Type B pancreatic cell (in vitro differentiated cells): ENCODE measurements around the gene SLC4A7. TPM values are rescaled to one million over a fixed set of nuclear protein-coding genes. Genes with fewer than 3 reads are reported as not detected.
"Not testable (repeated sequence)": the region's sequence is repeated elsewhere in the genome, so short reads cannot be mapped to it uniquely, and the experiment has no call there.

Experiments used
- DNase-seq: peaks from one replicate; pipeline ENCODE4 v3.0.0; 2021; ENCODE audit warnings: mixed read lengths; ENCODE audit not compliant: unreplicated experiment; ENCODE audit errors: extremely low spot score
- H3K27ac Mint-ChIP-seq: 2 replicates; pipeline ENCODE4 v1.8.0; 2021; ENCODE audit warnings: mild to moderate bottlenecking, mixed read lengths
- H3K27me3 Mint-ChIP-seq: 2 replicates; pipeline ENCODE4 v1.8.0; 2021; ENCODE audit warnings: mixed read lengths
- H3K36me3 Mint-ChIP-seq: 2 replicates; pipeline ENCODE4 v1.8.0; 2021; ENCODE audit warnings: mixed read lengths
- H3K4me1 Mint-ChIP-seq: one replicate; pipeline ENCODE4 v1.8.0; 2021; ENCODE audit warnings: mixed read lengths; ENCODE audit not compliant: unreplicated experiment
- H3K4me3 Mint-ChIP-seq: 2 replicates; pipeline ENCODE4 v1.8.0; 2021; ENCODE audit warnings: mild to moderate bottlenecking, mixed read lengths
- H3K9me3 Mint-ChIP-seq: 2 replicates; pipeline ENCODE4 v1.8.0; 2021; ENCODE audit warnings: mixed read lengths
- total RNA-seq: library from RNA; stranded (reverse); gene quantifications from 2 replicates; pipeline ENCODE4 v1.2.1, GENCODE V29; 2021; ENCODE audit warnings: low replicate concordance
- TF ChIP-seq, protein P1 (sequence below): fragments of 200-600 bp; sonication (generic); conservative IDR thresholded peaks from 2 replicates; pipeline ENCODE4 v1.5.0; 2021; ENCODE audit warnings: antibody characterized with exemption, mild to moderate bottlenecking

Gene SLC4A7
- total RNA-seq, 1 donor from 2014 or later: 51.8 TPM

DNA sequence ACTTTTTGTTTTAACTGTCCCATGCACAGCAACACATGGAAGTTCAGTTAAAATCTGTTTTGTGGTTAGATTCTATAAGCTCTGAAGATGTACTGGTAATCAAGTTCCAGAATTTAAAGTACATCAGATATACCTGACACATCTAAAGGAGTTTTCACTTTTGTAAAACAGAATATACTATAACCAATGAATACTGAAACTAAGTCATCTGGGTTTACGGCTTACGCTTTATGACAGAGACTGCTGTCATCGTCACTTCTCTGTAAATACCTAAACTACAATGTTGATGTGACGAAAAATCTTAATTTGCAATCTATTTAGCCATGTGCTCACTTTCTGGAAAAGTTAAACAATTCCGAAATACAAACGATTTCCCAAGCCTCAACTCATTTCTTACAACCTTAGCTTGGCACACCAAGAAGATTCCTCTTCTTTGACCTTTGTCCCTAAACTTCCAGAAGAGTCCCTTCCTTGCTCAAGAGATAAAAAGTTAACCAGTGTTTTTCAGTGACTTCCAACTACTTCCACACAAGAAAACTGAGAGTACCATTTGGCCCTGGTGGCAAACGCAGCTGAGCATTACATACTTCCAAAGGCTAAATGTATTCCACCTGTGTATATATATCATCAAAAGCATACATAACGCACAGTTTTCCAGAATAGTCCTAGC lies 58.2 kb downstream of the SLC4A7 start:
- Mint-ChIP-seq H3K27me3 (no peaks in the 10 kb centered on the region), H3K4me1 (no peaks in the 10 kb centered on the region), H3K36me3 (peaks cover 5% of the 10 kb centered on the region), H3K4me3 (no peak overlapping the region), H3K9me3 (no peaks in the 10 kb centered on the region), H3K27ac (no peak overlapping the region)
- TF ChIP-seq, protein P1, sequence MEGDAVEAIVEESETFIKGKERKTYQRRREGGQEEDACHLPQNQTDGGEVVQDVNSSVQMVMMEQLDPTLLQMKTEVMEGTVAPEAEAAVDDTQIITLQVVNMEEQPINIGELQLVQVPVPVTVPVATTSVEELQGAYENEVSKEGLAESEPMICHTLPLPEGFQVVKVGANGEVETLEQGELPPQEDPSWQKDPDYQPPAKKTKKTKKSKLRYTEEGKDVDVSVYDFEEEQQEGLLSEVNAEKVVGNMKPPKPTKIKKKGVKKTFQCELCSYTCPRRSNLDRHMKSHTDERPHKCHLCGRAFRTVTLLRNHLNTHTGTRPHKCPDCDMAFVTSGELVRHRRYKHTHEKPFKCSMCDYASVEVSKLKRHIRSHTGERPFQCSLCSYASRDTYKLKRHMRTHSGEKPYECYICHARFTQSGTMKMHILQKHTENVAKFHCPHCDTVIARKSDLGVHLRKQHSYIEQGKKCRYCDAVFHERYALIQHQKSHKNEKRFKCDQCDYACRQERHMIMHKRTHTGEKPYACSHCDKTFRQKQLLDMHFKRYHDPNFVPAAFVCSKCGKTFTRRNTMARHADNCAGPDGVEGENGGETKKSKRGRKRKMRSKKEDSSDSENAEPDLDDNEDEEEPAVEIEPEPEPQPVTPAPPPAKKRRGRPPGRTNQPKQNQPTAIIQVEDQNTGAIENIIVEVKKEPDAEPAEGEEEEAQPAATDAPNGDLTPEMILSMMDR: no peak
- DNase-seq: no peak

DNA sequence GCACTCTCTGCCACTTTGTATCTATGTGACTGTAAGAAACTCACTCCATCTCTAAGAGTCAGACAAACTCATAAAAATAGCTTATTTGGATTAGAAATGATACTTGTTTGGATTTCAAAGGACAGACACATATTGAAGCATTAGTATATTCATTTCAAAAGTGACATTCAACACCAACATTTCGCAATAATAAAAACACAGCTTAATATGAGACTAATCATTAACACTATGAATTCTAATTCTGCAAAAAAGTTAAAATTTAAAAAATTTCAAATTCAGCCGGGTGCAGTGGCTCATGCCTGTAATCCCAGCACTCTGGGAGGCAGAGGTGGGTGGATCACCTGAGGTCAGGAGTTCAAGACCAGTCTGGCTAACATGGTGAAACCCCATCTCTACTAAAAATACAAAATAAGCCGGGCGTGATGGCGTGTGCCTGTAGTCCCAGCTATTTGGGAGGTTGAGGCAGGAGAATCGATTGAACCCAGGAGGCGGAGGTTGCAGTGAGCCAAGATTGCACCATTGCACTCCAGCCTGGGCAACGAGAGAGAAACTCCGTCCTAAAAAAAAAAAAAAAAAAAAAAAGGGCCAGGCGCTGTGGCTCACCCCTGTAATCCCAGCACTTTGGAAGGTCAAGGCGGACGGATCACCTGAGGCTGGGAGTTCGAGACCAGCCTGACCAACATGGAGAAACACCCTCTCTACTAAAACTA lies 59.2 kb downstream of the SLC4A7 start:
- DNase-seq, H3K27me3 Mint-ChIP-seq, H3K4me1 Mint-ChIP-seq, H3K9me3 Mint-ChIP-seq, H3K27ac Mint-ChIP-seq, H3K4me3 Mint-ChIP-seq: not testable (repeated sequence)
- H3K36me3 Mint-ChIP-seq: peaks cover 11% of the 10 kb centered on the region

DNA sequence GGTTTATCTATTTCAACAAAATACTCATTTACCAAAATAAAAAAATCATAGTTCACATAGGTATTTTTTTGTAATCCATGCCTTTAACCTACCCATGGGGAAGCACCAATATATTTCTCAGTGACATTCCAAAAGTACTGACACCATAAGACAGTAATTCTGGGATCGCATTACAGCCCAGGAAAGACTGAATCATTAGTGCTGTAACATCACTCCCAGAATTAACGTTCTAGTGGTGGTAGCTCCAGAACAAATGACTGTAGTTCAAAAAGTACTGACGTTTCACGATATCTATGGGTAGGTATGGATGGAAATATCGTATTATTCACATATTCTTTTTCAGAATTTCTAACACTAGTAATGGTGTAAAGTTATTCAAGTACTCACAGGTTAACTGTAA lies 60.7 kb downstream of the SLC4A7 start:
- TF ChIP-seq, protein P1: no peak
- no peaks in the 10 kb centered on the region for H3K9me3 Mint-ChIP-seq
- H3K27ac Mint-ChIP-seq: no peak overlapping the region
- H3K4me3 Mint-ChIP-seq: no peak overlapping the region
- peaks cover 16% of the 10 kb centered on the region for H3K36me3 Mint-ChIP-seq
- H3K4me1 Mint-ChIP-seq: no peaks in the 10 kb centered on the region
- no peaks in the 10 kb centered on the region for H3K27me3 Mint-ChIP-seq
- no peak for DNase-seq

GRCh38 chr3:27422617-27423016 lies 61.6 kb downstream of the SLC4A7 start:
- no peaks in the 10 kb centered on the region for H3K9me3 Mint-ChIP-seq
- no peak overlapping the region for H3K27ac Mint-ChIP-seq
- H3K36me3 Mint-ChIP-seq: peaks cover 18% of the 10 kb centered on the region
- no peak overlapping the region for H3K4me3 Mint-ChIP-seq
- DNase-seq: no peak
- TF ChIP-seq, protein P1: no peak
- H3K4me1 Mint-ChIP-seq: no peaks in the 10 kb centered on the region
- H3K27me3 Mint-ChIP-seq: no peaks in the 10 kb centered on the region

DNA sequence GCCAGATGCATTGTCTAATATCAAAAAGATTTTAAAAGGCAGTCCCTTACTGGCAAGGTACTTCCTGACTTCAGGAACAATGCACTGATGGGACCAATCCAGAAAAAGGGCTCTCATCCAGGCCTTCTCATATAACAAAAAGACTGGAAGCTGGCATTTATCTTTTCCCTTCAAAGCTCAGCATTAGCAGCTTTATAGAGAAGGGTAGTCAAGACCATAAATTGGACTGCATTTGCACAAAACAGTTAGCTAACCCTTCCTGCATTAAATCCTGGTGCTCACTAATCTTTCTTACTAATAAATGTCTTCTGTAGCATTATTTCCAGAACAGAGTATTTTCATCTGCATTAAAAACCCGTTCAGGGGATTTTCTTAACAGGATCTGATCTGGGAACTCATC lies 69.0 kb downstream of the SLC4A7 start:
- H3K4me3 Mint-ChIP-seq: no peak overlapping the region
- peaks cover 24% of the 10 kb centered on the region for H3K36me3 Mint-ChIP-seq
- no peak overlapping the region for H3K27ac Mint-ChIP-seq
- no peaks in the 10 kb centered on the region for H3K27me3 Mint-ChIP-seq
- TF ChIP-seq, protein P1: no peak
- H3K4me1 Mint-ChIP-seq: no peaks in the 10 kb centered on the region
- H3K9me3 Mint-ChIP-seq: no peaks in the 10 kb centered on the region
- no peak for DNase-seq

DNA sequence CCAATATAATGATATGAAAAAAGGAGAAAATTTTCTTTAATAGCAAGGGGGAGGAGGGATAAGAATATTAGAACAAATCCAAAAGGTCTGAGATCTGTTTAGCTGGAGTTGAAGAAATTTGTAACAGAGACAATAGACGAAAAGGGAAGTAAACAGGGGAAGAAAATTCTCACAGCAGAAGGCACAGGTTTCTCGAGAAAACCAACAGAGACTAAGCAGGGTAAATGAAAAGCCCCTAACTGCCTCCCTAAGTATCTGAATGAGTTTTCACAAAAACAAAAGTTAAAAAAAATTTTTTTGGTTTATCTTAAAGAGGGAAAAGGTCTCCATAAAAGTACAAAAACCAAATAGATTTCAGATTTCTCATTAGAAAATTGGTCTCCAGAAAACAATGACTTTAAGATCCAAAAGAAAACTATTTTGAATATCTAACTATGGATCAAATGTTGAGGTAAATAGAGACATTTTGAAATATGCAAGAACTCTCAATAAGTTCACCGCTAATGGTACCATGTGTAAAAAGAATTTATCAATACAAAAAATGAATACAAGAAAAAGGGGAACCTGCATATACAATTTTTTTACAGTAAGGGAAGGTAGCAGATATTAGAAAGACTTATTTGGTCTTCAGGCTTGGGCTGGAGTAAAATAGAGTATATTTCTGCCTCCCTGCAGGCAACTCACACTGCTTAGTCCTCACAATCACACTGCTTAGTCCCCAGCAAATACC lies 91.1 kb downstream of the SLC4A7 start:
- Mint-ChIP-seq H3K4me1 (no peaks in the 10 kb centered on the region), H3K4me3 (no peak overlapping the region), H3K36me3 (peaks cover 13% of the 10 kb centered on the region), H3K27me3 (no peaks in the 10 kb centered on the region), H3K9me3 (no peaks in the 10 kb centered on the region), H3K27ac (no peak overlapping the region)
- DNase-seq: no peak
- TF ChIP-seq, protein P1: no peak

DNA sequence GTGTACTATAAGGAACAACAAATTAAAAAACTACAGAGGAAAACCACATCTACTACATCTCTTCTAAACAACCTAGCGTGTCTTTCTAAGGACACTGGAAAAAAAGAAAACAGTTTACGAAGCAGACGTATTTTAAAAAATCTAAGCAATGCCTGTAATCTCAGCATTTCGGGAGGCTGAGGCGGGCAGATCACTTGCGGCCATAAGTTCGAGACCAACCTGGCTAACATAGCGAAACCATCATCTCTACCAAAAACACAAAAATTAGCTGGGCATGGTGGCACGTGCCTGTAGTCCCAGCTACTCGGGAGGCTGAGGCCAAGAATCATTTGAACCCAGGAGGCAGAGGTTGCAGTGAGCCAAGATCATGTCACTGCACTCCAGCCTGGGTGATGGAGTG lies 91.8 kb downstream of the SLC4A7 start:
- peaks cover 13% of the 10 kb centered on the region for H3K36me3 Mint-ChIP-seq
- H3K4me3 Mint-ChIP-seq, H3K4me1 Mint-ChIP-seq, H3K27me3 Mint-ChIP-seq, DNase-seq, H3K9me3 Mint-ChIP-seq, H3K27ac Mint-ChIP-seq: not testable (repeated sequence)
